ENCODE measurements around the gene SPINDOC.
A peak's percentile ranks its signal among the peaks of the same experiment; 100 is the strongest.
"Not testable (repeated sequence)": the region's sequence is repeated elsewhere in the genome, so short reads cannot be mapped to it uniquely, and the experiment has no call there.

The SPINDOC gene

GRCh38 chr11:63858628-63859550 is 45.6 kb downstream of the SPINDOC start:
- DNase-seq, result no peak

- no peak for DNase-seq
Observed at GRCh38 chr11:63862923-63863322, 49.7 kb downstream of the SPINDOC start.

- DNase-seq, result not testable (repeated sequence)
Observed at GRCh38 chr11:63863620-63864019, 50.4 kb downstream of the SPINDOC start.

GRCh38 chr11:63866211-63866610 is 53.0 kb downstream of the SPINDOC start:
- DNase-seq, result no peak

- DNase-seq, result no peak
Observed at GRCh38 chr11:63867511-63867910, 54.3 kb downstream of the SPINDOC start.

- no peak for DNase-seq
Observed at GRCh38 chr11:63868399-63869064, 55.3 kb downstream of the SPINDOC start.

GRCh38 chr11:63869171-63869591 is 55.9 kb downstream of the SPINDOC start:
- no peak for DNase-seq

- DNase-seq, result no peak
Observed at GRCh38 chr11:63869683-63870082, 56.4 kb downstream of the SPINDOC start.

- DNase-seq, result no peak
Observed at GRCh38 chr11:63870351-63871140, 57.3 kb downstream of the SPINDOC start.

GRCh38 chr11:63871962-63872799 is 58.9 kb downstream of the SPINDOC start:
- peak; percentile 55 for DNase-seq

GRCh38 chr11:63872800-63873197 is 59.5 kb downstream of the SPINDOC start:
- no peak for DNase-seq

- DNase-seq, result no peak
Observed at GRCh38 chr11:63873311-63873710, 60.1 kb downstream of the SPINDOC start.

- DNase-seq, result no peak
Observed at GRCh38 chr11:63874511-63874910, 61.3 kb downstream of the SPINDOC start.

- DNase-seq, result no peak
Observed at GRCh38 chr11:63875506-63876065, 62.3 kb downstream of the SPINDOC start.

- DNase-seq, result no peak
Observed at GRCh38 chr11:63876616-63877015, 63.4 kb downstream of the SPINDOC start.

All from NCI-H2227 treated with DMSO at 0.1 percent for 48 hours (cell line).